ENCODE data around the gene B4GAT1. TPM values are rescaled to one million over a fixed set of nuclear protein-coding genes. Genes with fewer than 3 reads are reported as not detected.

The B4GAT1 gene
- total and polyA plus RNA-seq, 9 of the 15 experiments (the other 6 are each of a cell fraction or from before 2014, with no cell fraction given) = 0.86 to 9.5 (median 3.8) TPM

- TF ChIP-seq, protein P1, sequence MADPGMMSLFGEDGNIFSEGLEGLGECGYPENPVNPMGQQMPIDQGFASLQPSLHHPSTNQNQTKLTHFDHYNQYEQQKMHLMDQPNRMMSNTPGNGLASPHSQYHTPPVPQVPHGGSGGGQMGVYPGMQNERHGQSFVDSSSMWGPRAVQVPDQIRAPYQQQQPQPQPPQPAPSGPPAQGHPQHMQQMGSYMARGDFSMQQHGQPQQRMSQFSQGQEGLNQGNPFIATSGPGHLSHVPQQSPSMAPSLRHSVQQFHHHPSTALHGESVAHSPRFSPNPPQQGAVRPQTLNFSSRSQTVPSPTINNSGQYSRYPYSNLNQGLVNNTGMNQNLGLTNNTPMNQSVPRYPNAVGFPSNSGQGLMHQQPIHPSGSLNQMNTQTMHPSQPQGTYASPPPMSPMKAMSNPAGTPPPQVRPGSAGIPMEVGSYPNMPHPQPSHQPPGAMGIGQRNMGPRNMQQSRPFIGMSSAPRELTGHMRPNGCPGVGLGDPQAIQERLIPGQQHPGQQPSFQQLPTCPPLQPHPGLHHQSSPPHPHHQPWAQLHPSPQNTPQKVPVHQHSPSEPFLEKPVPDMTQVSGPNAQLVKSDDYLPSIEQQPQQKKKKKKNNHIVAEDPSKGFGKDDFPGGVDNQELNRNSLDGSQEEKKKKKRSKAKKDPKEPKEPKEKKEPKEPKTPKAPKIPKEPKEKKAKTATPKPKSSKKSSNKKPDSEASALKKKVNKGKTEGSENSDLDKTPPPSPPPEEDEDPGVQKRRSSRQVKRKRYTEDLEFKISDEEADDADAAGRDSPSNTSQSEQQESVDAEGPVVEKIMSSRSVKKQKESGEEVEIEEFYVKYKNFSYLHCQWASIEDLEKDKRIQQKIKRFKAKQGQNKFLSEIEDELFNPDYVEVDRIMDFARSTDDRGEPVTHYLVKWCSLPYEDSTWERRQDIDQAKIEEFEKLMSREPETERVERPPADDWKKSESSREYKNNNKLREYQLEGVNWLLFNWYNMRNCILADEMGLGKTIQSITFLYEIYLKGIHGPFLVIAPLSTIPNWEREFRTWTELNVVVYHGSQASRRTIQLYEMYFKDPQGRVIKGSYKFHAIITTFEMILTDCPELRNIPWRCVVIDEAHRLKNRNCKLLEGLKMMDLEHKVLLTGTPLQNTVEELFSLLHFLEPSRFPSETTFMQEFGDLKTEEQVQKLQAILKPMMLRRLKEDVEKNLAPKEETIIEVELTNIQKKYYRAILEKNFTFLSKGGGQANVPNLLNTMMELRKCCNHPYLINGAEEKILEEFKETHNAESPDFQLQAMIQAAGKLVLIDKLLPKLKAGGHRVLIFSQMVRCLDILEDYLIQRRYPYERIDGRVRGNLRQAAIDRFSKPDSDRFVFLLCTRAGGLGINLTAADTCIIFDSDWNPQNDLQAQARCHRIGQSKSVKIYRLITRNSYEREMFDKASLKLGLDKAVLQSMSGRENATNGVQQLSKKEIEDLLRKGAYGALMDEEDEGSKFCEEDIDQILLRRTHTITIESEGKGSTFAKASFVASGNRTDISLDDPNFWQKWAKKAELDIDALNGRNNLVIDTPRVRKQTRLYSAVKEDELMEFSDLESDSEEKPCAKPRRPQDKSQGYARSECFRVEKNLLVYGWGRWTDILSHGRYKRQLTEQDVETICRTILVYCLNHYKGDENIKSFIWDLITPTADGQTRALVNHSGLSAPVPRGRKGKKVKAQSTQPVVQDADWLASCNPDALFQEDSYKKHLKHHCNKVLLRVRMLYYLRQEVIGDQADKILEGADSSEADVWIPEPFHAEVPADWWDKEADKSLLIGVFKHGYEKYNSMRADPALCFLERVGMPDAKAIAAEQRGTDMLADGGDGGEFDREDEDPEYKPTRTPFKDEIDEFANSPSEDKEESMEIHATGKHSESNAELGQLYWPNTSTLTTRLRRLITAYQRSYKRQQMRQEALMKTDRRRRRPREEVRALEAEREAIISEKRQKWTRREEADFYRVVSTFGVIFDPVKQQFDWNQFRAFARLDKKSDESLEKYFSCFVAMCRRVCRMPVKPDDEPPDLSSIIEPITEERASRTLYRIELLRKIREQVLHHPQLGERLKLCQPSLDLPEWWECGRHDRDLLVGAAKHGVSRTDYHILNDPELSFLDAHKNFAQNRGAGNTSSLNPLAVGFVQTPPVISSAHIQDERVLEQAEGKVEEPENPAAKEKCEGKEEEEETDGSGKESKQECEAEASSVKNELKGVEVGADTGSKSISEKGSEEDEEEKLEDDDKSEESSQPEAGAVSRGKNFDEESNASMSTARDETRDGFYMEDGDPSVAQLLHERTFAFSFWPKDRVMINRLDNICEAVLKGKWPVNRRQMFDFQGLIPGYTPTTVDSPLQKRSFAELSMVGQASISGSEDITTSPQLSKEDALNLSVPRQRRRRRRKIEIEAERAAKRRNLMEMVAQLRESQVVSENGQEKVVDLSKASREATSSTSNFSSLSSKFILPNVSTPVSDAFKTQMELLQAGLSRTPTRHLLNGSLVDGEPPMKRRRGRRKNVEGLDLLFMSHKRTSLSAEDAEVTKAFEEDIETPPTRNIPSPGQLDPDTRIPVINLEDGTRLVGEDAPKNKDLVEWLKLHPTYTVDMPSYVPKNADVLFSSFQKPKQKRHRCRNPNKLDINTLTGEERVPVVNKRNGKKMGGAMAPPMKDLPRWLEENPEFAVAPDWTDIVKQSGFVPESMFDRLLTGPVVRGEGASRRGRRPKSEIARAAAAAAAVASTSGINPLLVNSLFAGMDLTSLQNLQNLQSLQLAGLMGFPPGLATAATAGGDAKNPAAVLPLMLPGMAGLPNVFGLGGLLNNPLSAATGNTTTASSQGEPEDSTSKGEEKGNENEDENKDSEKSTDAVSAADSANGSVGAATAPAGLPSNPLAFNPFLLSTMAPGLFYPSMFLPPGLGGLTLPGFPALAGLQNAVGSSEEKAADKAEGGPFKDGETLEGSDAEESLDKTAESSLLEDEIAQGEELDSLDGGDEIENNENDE (IDR thresholded peaks at IDR 0.05; ENCODE audit: low read depth, low read length) = peak; percentile 52
- no peak for TF ChIP-seq HEY1 (CRISPR knock-in tag; IDR thresholded peaks at IDR 0.05; ENCODE audit: borderline replicate concordance)
- TF ChIP-seq ZNF444 (CRISPR knock-in tag; IDR thresholded peaks at IDR 0.05) = no peak
- TF ChIP-seq MTA2 (IDR thresholded peaks at IDR 0.05; ENCODE audit: low read depth) = no peak
- no peak for TF ChIP-seq ARHGAP35 (IDR thresholded peaks at IDR 0.05; ENCODE audit: partially characterized antibody)
- peak; percentile 51 for TF ChIP-seq SIRT6 (IDR thresholded peaks at IDR 0.05; ENCODE audit: low read depth, low read length)
- TF ChIP-seq ZC3H4 (CRISPR knock-in tag; IDR thresholded peaks at IDR 0.05; ENCODE audit: borderline replicate concordance) = peak; percentile 70; the same call in 1 of the 2 replicates
- TF ChIP-seq POLR2G (IDR thresholded peaks at IDR 0.05; ENCODE audit: low read depth, low read length) = peak; percentile 72
- TF ChIP-seq RNF2 (IDR thresholded peaks at IDR 0.05) = no peak
- 0 out of 2 replicates have a peak, but pooled peaks have one; percentile 21 for TF ChIP-seq TAF15 (IDR thresholded peaks at IDR 0.05; ENCODE audit: low read depth, low read length)
These were observed 13.1 kb upstream of the B4GAT1 start (continued) for GRCh38 chr11:66360406-66361073.
